ENCODE results near the gene FBXO31. TPM values are rescaled to one million over a fixed set of nuclear protein-coding genes. Genes with fewer than 3 reads are reported as not detected.
A peak's percentile ranks its signal among the peaks of the same experiment; 100 is the strongest.

FBXO31 gene
- total RNA-seq, 2 donors from 2014 or later = 18.6 to 22.1 TPM

GRCh38 chr16:87411375-87412271 is 28.0 kb upstream of the FBXO31 start:
- H3K4me1 Mint-ChIP-seq = peaks cover 8% of the 10 kb centered on the region

GRCh38 chr16:87410968-87411367 is 27.4 kb upstream of the FBXO31 start:
- DNase-seq = no peak
- Mint-ChIP-seq H3K9me3 (no peaks in the 10 kb centered on the region), H3K4me1 (peaks cover 8% of the 10 kb centered on the region), H3K4me3 (no peak overlapping the region), H3K27me3 (ENCODE audit: insufficient read depth) (no peaks in the 10 kb centered on the region), H3K36me3 (ENCODE audit: low read depth) (peaks cover 60% of the 10 kb centered on the region), H3K27ac (no peak overlapping the region)
- TF ChIP-seq CTCF (conservative IDR thresholded peaks at IDR 0.05) = peak; percentile 55
- H3K9ac ChIP-seq (ENCODE audit: extremely low read depth, low read length, poor library complexity, severe bottlenecking) = no peak overlapping the region
- no peak overlapping the region for H3K4me3 ChIP-seq (ENCODE audit: low read length)
- H3K4me1 ChIP-seq (ENCODE audit: control insufficient read depth, insufficient read depth, low read length) = no peaks in the 10 kb centered on the region
- H3K27ac ChIP-seq (ENCODE audit: low read depth, low read length) = no peak overlapping the region
- 92 to 93% methylated on average over 14 of the region's 14 CpGs for WGBS, 2 experiments (ENCODE audit: insufficient coverage in 1 of 2, insufficient read length in 1 of 2)
- no peaks in the 10 kb centered on the region for H3K27me3 ChIP-seq (ENCODE audit: control insufficient read depth, insufficient read depth, low read length, poor library complexity, severe bottlenecking)
- peaks cover 64% of the 10 kb centered on the region for H3K36me3 ChIP-seq (ENCODE audit: control insufficient read depth, insufficient read depth, low read length)
- H3K9me3 ChIP-seq (ENCODE audit: control insufficient read depth, low read length) = no peaks in the 10 kb centered on the region

More at GRCh38 chr16:87411375-87412271, 28.0 kb upstream of the FBXO31 start:
- no peak overlapping the region for H3K27ac ChIP-seq (ENCODE audit: low read depth, low read length)
- H3K4me1 ChIP-seq (ENCODE audit: control insufficient read depth, insufficient read depth, low read length) = no peaks in the 10 kb centered on the region
- Mint-ChIP-seq H3K27me3 (ENCODE audit: insufficient read depth) (no peaks in the 10 kb centered on the region), H3K27ac (no peak overlapping the region), H3K36me3 (ENCODE audit: low read depth) (peaks cover 56% of the 10 kb centered on the region), H3K4me3 (no peak overlapping the region), H3K9me3 (no peaks in the 10 kb centered on the region)
- 96 to 97% methylated on average over 35 to 45 of the region's 49 CpGs for whole genome bisulfite sequencing, 2 experiments (ENCODE audit: insufficient coverage in 1 of 2, insufficient read length in 1 of 2)
- H3K9ac ChIP-seq (ENCODE audit: extremely low read depth, low read length, poor library complexity, severe bottlenecking) = no peak overlapping the region
- H3K9me3 ChIP-seq (ENCODE audit: control insufficient read depth, low read length) = no peaks in the 10 kb centered on the region
- H3K36me3 ChIP-seq (ENCODE audit: control insufficient read depth, insufficient read depth, low read length) = peaks cover 65% of the 10 kb centered on the region
- DNase-seq = peak; percentile 31
- TF ChIP-seq CTCF (conservative IDR thresholded peaks at IDR 0.05) = no peak
- no peak overlapping the region for H3K4me3 ChIP-seq (ENCODE audit: low read length)
- no peaks in the 10 kb centered on the region for H3K27me3 ChIP-seq (ENCODE audit: control insufficient read depth, insufficient read depth, low read length, poor library complexity, severe bottlenecking)

- Histone ChIP-seq H3K4me3 (ENCODE audit: low read length) (no peak overlapping the region), H3K27ac (ENCODE audit: low read depth, low read length) (no peak overlapping the region), H3K36me3 (ENCODE audit: control insufficient read depth, insufficient read depth, low read length) (peaks cover 67% of the 10 kb centered on the region), H3K9ac (ENCODE audit: extremely low read depth, low read length, poor library complexity, severe bottlenecking) (no peak overlapping the region), H3K9me3 (ENCODE audit: control insufficient read depth, low read length) (no peaks in the 10 kb centered on the region), H3K27me3 (ENCODE audit: control insufficient read depth, insufficient read depth, low read length, poor library complexity, severe bottlenecking) (no peaks in the 10 kb centered on the region), H3K4me1 (ENCODE audit: control insufficient read depth, insufficient read depth, low read length) (no peaks in the 10 kb centered on the region)
- no peaks in the 10 kb centered on the region for H3K9me3 Mint-ChIP-seq
- no peak overlapping the region for H3K4me3 Mint-ChIP-seq
- 96 to 97% methylated on average over 8 to 11 of the region's 11 CpGs for WGBS, 2 experiments (ENCODE audit: insufficient coverage in 1 of 2, insufficient read length in 1 of 2)
- H3K4me1 Mint-ChIP-seq = peaks cover 8% of the 10 kb centered on the region
- DNase-seq = peak; percentile 32
- no peak overlapping the region for H3K27ac Mint-ChIP-seq
- TF ChIP-seq CTCF (conservative IDR thresholded peaks at IDR 0.05) = no peak
- no peaks in the 10 kb centered on the region for H3K27me3 Mint-ChIP-seq (ENCODE audit: insufficient read depth)
- peaks cover 60% of the 10 kb centered on the region for H3K36me3 Mint-ChIP-seq (ENCODE audit: low read depth)
These were observed 27.0 kb upstream of the FBXO31 start for GRCh38 chr16:87410530-87410929.

Data from endodermal cell (in vitro differentiated cells).